HG03469 (cell line): ENCODE data around the gene TSPAN15.
"Not testable (repeated sequence)": the region's sequence is repeated elsewhere in the genome, so short reads cannot be mapped to it uniquely, and the experiment has no call there.

ENCODE experiments used
- ATAC-seq: cut with Tn5 transposase; IDR thresholded peaks from one replicate; pipeline ENCODE4 v1.9.1; 2021; ENCODE audit warnings: mild to moderate bottlenecking, moderate library complexity, moderate number of reproducible peaks; ENCODE audit not compliant: unreplicated experiment

Gene TSPAN15

DNA sequence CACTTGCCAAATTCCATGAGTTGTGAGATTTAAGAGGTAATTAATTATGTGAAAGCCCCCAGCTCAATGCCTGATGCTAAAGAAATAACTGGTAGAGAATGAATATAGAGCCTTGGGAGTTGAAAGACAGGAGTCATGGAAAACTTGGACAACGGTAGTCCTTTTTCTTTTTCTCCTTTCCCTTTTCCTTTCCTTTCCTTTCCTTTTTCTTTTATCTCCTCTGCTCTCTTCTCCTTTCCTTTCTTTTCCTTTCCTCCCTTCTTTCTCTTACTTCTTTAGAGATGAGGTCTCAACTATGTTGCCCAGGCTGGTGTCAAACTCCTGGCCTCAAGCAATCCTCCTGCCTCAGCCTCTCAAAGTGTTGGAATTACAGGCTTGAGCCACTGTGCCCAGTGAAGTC lies 7.9 kb upstream of the TSPAN15 start:
- ATAC-seq = no peak

DNA sequence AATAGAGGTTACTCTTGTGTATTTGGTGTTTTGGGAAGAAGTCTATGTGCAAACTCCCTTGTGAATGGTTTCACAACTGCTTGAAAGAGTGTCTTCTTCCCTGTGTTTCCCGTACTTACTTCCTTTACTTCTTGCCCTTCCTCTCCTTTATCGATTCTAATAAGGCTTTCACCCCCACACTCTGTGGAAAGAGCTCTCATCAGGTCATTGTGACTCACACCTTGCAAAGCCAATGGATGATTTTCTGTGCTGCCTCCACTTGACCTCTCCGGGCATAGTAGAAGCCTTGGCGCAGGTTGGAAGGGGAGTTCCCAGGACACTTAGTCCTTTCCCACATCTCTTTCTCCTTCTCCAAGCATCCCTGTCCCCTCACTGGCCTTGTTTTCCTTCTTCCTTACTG lies 6.2 kb upstream of the TSPAN15 start:
- ATAC-seq = no peak

DNA sequence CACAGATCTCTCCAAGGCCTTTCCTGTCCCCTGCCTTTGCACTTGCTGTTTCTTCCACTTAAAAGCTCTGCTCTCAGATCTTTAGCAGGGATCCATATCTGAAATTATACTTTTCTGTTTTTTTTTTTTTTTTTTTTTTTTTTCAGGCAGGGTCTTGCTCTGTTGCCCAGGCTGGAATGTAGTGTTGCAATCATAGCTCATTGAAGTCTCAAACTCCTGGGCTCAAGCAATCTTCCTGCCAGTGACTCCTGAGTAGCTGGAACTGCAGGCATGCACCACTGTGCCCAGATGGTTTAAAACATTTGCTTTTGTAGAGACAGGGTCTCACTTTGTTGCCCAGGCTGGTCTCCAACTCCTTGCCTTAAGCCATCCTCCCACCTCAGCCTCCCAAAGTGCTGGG lies 5.0 kb upstream of the TSPAN15 start:
- ATAC-seq = no peak

DNA sequence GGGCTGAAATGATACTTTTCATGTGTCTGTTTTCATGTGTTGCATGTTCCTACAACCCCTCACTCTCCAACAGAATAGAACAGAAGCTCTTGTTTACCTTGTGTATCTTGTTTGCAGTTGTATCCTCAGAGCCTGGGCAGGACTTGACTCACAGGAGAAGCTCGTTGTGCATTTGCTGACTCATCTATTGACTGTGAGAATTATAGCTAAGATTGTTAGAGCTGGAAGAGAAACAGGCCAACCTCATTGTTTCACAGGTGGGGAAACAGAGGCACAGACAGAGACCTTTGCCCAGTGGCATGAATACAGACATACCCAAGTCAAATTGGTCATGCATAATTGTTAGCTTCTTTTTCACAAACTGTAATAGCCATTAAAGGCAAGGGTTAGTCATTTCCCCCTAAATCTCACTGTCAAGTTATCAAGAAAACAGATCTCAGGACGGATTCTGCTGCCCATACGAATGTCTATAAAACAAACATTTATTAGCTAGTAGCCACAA lies 4.6 kb upstream of the TSPAN15 start:
- no peak for ATAC-seq

DNA sequence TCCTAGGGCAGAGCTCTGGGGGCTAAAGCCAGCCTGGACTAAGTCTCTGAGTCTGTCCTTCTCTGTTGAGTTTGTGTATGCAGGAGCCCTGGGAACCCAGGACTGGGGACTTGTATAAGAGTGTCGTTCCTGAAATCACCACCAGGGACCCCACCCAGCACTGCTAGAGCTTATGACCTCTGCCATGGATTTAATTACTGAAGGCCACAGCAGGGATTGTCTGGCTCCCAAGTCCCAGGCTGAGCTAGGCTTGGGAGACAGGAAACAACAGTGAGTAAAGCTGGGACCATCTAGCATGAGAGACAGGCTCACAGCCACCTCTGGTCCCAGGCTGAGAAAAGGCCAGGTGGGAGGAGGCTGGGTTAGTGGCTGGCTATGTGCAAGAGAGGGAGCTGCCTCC lies 1.4 kb upstream of the TSPAN15 start:
- no peak for ATAC-seq

DNA sequence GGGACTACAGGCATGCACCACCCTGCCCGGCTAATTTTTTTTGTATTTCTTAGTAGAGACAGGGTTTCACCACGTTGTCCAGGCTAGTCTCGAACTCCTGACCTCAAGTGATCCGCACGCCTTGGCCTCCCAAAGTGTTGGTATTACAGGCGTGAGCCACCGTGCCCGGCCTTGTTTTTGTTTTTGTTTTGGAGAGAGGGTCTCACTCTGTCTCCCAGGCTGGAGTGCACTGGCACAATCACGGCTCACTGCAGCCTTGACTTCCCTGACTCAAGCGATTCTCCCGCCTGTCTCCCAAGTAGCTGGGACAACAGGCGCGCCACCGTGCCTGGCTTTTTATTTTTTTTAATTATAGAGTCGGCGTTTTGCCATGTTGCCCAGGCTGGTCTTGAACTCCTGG lies 870 bp upstream of the TSPAN15 start:
- not testable (repeated sequence) for ATAC-seq

DNA sequence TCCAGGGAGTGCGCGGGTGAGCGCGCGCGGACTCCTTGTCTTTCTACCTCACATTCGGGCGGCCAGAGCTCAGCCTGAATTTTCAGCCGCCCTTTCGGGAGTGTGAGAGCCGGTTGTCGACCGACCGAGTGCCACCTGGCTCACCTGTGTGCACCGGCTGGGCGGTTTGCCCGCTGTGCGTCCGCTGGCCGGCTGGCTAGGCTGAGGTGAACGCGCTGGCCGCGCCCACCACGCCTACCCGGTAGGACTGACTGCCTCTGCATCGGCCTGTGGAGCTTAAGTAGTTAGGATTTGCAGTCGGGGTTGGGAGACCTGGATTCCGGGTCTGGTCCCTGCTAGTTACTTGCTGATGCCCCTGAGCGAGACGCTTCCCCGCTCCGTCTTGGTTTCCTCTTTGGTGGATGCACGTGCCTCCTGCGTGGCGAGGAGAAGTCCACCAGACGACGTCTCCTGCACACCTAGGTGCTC lies 553 bp downstream of the TSPAN15 start:
- ATAC-seq = no peak

DNA sequence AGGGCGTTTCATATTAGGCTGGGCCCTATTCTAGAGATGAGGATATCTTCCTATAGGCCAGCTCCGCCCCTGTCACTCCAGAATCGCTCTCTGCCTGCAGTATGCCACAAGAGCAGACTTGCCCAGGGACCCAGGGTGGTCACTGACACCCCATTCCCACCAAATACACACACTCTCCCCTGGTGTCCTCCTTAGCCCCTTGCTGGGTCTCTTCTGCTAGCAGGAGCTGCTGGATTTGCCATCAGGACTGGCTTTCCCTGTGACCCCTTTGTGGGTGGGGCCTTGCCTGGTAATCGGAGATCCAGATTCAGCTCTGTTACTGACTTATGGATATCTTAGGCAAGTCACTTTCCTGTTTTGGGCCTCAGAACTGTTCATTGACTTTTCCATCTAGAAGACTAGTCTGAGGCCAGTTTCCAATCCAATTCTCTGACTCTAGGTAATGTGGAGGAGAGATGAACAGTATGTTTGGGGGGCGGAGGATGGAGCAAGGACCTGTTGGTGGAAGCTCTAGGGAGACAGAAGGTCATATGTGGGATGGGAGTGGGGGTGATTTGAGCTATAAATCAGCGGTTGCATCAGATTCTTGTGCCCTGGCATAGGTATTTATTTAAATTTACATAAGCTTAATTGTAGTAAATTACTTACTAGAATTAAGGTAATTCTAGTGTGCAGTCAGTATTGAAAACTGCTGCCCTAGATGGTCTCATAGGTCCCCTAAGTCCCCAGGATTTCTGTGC lies 1.6 kb downstream of the TSPAN15 start:
- no peak for ATAC-seq

DNA sequence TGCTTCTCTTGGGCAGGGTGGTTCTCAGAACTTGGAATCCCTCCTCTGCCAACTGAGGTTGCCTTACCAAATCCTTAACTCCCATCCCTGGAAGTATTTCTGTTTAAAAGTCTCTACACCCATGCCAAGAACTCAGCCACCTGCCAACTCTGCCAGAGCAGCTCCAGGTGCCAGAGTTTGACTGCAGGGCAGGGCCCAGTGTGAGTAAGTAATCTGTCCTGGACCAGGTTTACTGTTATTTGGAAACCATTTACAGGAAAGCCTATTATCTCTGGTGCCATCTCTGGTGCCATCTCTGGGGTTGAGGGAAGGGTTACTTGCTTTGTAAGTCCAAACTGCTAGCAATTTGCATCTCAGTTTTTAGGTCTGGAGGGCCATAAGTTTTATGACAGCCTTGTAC lies 2.5 kb downstream of the TSPAN15 start:
- no peak for ATAC-seq

DNA sequence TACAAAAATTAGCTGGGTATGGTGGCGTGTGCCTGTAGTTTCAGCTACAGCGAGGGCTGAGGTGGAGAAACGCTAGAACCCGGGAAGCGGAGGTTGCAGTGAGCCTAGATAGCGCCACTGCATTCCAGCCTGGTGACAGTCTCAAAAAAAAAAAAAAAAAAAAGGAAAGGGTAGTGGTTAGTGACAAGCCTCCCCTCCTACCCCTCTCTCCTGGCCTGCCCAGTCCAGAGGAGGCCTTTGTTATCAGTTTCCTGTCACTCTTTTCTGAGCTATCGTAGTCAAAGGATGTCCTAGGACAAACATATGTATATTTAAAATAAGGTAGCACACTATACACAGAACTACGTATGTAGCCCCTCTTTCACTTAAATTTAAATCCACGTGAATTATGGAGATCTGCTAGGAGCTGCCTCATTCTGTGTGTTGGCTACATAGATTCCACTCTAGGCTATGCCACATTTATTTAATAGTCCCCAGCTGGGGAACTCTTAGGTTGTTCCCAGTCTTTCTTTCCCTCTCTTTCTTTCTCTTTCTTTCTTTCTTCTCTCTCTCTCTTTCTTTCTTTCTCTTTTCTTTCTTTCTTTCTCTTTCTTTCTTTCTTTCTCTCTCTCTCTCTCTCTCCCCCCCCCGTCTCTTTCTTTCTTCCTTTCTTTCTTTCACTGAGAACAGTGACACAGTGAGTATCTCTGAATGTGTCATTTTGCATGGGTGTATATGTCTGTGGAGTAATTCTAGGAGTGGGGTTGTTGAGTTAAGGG lies 3.9 kb downstream of the TSPAN15 start:
- no peak for ATAC-seq

DNA sequence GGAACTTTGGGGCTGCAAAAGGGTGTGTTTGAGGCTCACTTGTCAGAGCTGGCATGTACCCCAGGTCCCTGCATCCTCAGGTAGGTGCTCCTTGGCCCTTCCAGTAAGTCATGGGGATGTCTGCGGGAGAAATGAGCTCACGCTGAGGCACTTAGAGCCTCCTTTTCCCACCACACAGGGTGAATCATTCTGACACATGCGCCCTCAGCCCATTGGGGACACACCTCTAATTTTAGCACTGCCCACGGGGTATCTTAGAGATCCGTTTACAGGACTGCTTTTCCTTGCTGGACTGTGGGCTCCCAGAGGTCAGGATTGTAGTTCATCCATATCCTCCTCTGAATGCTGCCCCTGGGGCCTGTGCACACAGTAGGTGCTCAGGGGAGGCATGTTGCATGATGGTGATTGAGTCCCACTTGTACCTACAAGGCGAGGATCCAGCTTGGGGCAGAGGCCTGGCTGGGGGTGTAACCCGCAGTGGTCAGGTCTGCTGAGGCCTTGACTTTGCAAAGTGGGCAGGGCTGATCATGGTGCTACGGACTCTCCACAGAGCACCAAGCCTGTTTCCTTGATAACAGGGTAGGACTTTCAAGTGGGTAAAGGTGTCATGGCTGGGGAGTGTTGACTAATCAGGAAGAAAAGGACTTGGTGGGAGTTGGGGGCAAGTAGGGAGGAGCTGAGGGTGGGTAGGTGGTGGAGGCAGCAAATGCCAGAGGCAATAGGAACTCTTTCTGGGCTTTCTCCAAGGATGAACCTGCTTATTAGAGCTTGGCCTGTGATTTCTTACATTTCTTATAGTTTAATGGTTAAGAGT lies 5.8 kb downstream of the TSPAN15 start:
- no peak for ATAC-seq

DNA sequence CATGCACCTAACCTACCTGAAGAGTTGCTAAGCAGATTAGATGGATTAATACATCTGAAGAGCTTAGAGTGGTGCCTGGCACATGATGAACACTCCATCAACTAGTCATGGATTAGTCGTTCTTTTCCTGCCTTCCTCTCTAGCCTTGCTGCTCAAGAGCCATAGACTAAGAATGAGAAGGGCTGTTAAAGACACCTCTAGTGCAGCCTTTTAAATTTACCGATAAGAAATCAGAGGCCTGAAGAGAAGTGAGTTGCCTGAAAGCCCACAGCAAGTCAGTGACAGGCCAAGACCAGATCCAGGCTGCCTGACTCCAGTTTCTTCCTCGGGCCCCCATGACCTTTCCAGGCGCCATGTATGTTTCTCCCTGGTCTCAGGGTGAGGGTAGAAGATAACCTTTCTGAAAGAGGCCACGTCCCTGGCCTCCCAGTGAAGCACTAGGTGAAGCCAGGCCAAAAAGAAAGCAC lies 6.5 kb downstream of the TSPAN15 start:
- ATAC-seq = no peak

DNA sequence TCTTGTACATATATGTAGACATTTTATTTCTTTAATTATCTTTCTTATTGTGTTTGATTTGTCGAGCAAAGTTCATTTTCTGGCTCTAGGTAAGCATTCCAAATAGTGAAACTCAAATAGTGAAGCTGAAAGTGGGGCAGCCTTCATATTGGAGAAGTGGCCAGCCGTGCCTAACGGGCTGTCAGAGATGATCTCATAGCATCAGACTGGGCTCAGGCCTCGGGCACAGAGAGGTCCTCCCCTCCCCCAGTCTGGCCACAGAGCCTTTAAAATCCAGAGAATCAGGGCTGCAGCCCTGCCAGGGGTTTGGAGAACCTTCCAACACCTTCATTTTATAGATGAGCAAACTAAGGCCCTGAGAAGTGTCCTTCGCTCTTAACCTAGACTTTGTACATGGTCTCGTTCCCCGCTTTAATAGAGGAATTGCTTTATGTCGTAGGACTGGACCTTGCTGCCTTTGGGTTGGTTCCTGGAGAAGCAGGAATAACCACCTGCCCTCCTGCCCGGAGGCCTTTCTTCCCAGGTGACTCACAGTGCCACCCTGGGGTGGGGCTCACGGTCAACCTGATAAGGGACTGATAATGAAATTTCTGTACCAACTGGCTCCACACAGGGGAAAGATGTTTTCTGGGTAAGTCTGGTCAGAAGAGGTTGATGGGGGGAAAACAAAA lies 7.3 kb downstream of the TSPAN15 start:
- ATAC-seq = no peak

DNA sequence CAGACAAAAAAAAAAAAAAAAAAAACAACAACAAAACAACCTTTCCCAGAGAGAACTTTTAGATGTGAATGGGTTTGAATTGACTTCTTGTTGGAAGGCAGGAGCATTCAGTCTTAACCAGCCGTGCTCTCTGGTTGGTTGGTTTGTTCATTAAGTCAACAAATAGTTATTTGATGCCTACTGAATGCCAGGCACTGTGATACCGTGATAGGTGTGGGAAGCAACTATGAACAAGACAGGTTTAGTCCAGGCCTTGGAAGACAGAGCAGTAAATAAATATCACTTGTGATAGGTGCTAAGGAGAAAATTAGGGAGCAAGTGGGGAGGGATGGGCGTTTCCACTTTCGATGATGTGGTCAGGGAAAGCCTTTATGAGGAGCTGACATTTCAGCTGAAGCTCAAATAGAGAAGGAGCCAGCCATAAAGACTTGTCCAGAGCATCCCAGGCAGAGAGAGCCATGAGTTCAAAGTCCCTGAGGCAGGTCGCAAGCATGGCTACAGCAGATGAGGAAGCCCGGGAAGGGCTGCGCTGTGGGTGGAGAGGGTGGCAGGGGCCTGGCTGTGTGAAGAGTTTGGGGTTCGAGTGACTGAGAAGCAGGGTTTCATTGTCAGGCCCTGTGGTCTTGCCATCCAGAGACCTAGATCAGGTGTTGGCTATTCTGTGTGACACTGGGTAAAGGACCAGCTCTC lies 8.0 kb downstream of the TSPAN15 start:
- no peak for ATAC-seq

DNA sequence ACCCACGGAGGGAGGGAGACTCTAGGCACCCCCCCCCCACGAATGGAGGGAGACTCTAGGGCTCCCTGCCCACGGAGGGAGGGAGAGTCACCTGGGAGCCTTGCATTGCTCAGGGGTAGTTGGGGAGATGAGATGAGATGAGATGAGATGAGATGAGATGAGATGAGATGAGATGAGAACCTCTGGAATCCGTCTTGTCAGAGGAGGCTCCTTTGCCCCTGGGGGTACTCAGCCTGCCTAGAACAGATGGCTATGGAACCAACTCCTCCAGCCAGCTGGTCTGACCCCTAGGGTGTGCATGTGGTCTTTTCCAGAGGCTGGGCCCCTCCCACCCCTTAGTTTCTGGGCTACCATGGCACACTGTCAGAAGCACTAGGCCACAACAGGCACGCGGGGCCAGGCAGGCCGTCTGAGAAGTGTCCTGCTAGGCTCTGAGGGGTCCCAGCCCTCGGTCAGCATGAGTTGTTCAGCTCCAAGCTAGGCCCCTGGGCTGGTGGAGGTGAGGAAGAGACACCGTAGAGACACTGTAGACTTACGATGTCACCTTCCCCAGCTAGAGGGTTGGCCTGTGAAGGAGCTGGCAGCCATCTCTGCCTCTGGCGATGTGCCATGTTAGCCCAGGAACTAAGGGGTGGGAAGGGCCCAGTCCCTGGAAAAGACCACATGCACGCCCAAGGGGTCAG lies 8.8 kb downstream of the TSPAN15 start:
- no peak for ATAC-seq

DNA sequence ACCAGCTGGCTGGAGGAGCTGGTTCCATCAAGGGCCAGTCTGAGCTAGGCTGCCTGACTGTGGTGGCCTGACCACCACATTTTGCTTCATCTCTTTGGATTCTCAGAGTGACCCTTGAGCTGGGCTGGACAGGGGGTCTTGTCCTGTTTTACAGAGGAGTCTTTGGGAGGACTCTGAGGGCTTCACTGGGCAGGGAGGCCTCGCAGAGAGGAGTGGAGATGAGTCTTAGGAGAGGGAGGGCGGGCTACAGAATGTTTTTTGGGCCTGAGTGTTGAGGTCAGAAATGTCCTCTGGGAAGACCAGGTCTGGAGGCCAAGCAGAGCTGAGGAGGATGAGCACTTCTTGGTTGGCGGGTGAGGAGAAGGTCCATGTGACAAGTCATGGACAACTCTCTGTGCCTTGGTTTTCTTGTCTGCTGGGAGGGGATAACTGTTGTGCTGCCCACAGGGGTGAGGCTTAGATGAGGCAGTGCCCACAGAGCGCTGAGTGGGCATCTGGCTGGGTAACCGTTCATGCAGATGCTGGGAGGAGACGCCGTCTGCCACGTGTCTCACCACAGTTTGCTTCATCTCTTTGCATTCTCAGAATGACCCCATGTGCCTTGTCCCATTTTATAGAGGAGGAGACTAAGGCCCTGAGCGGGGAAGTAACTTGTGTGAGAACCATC lies 9.4 kb downstream of the TSPAN15 start:
- no peak for ATAC-seq

DNA sequence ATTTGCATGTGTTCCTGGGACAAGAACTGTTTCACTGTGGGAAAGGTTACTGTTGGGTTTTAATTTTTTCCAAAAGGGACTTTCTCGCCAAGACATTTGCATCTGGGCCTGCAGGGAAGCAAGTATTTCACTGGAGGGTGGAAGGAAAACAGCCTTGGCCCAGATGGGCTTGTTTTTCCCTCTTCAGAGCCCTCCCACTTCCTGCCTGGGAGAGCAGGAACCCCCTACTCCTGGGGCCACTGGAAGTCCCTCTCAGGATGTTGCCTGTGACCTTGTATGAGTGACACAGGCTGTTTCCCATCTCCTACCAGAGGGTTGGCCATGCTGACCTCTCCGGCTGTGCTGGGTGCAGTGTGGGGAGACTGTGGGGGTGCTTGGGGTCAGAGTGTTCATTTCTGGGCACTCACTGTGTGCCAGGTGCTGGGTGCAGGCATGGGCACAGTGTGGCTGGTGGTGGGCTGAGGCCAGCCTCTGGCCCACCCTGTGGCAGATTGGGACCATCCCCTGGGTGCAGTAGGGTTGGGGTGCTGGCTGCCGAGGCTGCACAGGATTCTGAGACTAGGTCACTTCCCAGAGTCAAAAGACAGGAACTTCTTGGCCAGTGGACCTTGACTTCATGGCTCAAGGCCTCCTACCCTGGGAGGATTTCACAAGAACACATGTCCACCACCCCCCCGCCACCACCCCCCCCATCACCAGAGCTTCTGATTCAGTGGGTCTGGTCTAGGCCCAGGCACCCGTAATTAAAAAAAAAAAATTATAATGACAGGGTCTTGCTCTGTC lies 10.2 kb downstream of the TSPAN15 start:
- ATAC-seq = no peak

DNA sequence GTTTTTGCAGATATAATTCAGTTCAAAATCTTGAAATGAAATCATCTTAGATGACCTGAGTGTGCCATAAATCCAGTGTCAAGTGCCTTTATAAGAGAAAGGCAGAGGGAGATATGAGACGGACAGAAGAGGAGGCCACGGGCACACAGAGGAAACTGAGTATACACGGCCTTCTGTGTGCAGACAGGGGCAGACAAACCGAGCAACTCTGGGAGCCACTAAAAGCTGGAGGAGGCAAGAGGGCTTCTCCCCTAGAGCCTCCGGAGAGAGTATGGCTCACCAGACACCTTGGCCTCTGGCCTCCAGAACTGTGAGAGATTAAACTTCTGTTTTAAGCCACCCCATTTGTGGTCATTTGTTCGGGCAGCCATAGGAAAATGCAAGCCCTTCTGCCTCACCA lies 12.6 kb downstream of the TSPAN15 start:
- ATAC-seq = no peak
